COLO668 (cell line): ENCODE data around the gene COG8.
A peak's percentile ranks its signal among the peaks of the same experiment; 100 is the strongest.
"Not testable (repeated sequence)": the region's sequence is repeated elsewhere in the genome, so short reads cannot be mapped to it uniquely, and the experiment has no call there.

Experiments
- DNase-seq: peaks from one replicate; lab custom pipeline; 2025; ENCODE audit not compliant: unreplicated experiment; lab: John Stamatoyannopoulos, UW

COG8 gene

GRCh38 chr16:69339289-69340094 is at the start of gene COG8, which contains the start of gene NIP7:
TSS of gene COG8 (minus strand) at chr16:69339564. CDS start at chr16:69339552, 12 bp downstream.
TSS of gene NIP7 (plus strand) at chr16:69339772. CDS start at chr16:69339830, 58 bp downstream.
- DNase-seq: peak; percentile 95

DNA sequence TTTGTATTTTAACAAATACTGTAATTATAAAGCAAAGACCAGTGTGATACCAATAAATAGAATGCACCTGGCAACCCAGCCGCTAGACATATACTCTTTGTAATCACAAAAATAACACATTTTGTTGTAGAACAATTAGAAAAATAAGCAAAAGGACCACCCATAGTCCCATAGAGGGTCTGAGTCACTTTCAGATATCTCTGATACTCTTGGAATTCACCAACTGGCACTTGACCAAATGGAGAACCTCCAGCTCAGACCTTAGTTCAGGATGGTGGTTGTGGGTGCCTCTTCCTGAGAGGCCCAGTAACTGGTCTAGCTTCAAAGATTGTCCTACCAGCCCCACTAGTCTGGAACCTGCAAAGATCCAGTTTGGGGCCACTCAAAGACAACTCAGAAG is 47.2 kb upstream of the COG8 start:
- no peak for DNase-seq

- DNase-seq: no peak
Measured at GRCh38 chr16:69384974-69385373, 45.6 kb upstream of the COG8 start.

DNA sequence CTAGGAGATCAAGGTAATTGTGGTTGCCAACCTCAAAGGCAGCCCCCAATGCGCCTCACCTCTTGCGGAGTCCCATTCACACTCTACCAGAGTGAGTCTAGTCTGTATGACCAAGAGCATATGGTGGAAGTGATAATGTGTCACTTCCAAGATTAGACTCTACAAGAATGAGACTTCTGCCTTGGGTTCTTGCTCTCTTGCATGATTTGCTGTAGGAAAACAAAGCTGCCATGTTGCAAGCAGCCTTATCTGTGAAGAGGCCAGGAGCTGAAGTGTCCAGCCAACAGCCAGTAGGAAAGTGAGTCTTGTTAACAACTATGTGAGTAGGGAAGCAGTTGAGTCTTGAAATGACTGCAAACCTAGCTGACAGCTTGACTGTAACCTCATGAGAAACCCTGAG is 43.1 kb upstream of the COG8 start:
- no peak for DNase-seq

DNA sequence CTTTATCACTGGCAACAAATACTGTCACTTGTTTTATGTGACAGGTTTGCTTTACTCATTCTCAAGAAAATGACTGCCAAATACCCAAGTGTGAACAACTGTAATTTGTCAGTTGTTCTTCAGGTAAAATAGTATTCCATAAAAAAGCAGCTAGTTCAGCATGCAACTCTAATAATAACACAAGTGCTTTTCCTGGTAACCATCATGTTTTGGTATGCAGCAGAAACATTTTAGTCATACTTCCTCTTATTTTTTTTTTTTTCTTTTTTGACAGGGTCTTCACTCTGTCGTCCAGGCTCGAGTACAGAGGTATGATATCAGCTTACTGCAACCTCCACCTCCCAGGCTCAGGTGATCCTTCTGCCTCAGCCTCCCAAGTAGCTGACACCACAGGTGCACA is 41.9 kb upstream of the COG8 start:
- DNase-seq: no peak

DNA sequence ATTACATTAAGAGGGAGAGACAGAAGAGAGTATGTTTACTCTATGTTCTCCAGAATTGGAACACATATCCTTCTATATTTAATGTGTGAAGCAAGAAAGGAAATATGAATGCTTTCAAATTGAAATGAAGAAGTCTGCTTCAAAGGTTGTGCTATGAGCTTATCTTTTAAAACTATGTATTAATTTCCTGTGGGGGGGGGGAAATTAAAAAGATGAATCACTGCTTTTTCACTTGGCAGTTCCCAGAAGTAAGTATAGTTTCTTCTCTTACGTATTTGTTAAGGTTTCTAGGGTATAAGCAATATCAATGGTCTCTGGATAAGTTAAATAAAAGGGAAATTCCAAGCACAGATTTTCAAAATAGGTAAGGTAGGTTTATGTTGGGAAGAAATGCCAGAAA is 39.4 kb upstream of the COG8 start:
- no peak for DNase-seq

DNA sequence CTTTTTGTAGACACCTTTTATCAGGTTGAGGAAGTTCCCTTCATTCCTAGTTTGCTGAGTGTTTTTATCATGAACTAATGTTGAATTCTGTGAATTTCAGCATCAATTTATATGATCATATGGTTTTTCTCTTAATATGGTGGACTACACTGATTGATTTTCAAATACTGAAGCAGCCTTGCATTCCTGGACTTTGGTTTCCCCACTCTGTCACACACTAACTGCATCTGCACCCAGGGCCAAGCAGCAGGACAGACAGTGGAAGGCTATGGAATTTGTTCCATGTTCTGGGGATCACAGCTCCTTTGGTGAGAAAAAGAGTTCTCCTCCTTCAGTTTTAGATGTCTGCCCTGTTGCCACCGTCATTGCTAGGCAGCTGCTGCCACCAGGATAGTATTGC is 38.7 kb upstream of the COG8 start:
- no peak for DNase-seq

DNA sequence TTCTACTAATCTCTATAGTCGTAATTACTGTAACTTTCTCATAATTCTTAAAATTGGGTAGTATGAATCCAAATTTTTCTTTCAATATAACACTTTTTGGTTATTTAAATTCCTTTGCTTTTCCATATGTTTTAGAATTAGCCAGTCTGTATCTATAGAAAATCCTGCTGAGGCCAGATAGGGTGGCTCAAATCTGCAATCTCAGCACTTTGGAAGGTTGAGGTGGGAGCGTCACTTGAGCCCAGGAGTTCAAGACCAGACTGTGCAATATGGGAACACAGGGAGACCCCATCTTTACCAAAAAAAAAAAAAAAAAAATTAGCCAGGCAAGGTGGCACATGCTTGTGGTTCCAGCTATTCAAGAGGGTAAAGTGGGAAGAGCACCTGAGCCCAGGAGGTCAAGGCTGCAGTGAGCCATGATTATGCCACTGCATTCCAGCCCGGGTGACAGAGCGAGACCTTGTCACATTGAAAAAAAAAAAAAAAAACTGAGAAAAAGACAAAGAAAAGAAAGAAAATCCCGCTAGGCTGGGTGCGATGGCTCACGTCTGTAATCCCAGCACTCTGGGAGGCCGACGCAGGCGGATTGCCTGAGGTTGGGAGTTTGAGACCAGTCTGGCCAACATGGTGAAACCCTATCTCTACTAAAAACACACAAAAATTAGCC is 37.2 kb upstream of the COG8 start:
- no peak for DNase-seq

DNA sequence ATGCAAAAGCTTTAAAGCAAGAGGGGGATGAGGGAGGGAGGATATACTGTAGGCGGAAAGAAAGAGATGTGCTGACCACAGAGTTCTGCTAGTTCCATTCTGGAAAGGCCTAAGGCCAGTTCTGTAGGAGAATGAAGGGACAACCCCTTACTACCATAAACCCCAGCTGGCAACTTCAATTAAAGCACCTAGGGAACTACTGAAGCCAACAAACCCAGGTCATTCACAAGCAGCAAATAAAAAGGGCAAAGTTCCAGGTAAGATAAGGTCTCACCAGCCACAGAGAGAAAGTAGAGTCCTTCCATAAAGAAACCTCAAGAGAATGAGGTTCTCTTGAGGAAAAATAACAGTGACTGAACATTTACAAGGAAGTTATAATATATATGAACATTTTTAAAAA is 33.7 kb upstream of the COG8 start:
- no peak for DNase-seq

GRCh38 chr16:69371564-69371963 is 32.2 kb upstream of the COG8 start:
- no peak for DNase-seq

GRCh38 chr16:69368866-69369265 is 29.5 kb upstream of the COG8 start:
- no peak for DNase-seq

DNA sequence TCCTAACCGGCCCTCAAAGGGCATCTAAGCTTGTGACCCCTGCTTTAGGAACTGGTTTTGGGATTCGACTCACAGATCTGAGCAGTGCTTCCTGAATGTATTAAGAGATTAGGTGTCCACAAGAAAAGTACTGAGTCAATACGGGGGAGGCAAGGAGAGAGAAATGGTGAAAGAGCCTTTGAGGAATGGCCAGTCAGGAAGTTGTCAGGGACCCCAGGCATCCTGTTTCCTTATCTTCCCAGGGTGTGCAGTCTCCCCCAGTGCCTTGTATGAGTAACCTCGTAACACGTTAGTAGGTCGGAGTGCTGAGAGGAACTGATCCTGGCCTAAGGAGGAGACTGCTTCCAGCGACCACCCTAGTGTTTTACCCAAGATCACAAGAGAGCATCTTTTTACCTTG is 28.6 kb upstream of the COG8 start:
- DNase-seq: no peak

- DNase-seq: no peak
Measured at GRCh38 chr16:69366431-69366830, 27.1 kb upstream of the COG8 start.

DNA sequence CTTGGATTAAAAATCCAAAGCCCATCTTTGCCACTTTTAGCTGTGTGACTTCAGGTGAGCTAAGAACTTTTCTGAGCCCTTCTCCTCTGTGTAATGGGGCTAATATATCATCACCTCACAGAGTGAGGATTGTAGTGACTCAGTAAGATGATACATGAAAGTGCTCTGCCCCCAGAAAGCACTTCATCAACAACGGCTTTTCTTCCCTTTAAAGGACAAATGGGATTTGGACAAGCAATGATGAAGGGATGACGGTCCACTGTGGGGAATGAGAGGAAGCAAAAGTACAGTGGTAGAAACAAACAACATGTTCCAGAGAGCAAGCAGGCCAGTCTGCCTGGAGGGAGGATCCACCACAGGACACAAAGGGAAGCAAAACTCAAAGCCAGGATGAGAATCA is 26.5 kb upstream of the COG8 start:
- no peak for DNase-seq

- no peak for DNase-seq
Measured at GRCh38 chr16:69364088-69364487, 24.7 kb upstream of the COG8 start.

DNA sequence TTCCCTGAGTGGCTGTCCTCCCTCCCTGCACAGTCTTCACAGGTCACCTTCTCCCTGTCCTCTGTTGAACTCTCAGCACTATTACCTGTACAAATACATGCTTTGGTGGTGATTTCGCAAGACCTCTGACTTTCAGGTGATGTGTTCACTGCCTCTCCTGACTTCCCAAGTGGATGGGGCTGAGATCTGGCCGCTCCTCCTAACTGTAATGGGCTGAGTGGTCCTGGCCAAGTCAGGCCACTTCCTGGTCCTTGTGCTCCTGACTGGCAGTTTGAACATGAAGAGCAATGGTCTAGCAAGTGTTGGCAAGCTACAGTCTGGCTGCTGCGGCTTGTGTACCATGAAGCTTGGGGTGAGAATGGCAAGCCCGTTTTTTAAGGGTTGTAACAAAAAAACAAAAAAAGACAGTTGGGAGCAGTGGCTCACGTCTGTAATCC is 23.9 kb upstream of the COG8 start:
- no peak for DNase-seq

- not testable (repeated sequence) for DNase-seq
Measured at GRCh38 chr16:69360070-69360469, 20.7 kb upstream of the COG8 start.

GRCh38 chr16:69351309-69352027 is 12.1 kb upstream of the COG8 start, which contains the start of gene TMED6:
TSS of gene TMED6 (minus strand) at chr16:69351786. CDS start at chr16:69351753, 33 bp downstream.
- peak; percentile 77 for DNase-seq

DNA sequence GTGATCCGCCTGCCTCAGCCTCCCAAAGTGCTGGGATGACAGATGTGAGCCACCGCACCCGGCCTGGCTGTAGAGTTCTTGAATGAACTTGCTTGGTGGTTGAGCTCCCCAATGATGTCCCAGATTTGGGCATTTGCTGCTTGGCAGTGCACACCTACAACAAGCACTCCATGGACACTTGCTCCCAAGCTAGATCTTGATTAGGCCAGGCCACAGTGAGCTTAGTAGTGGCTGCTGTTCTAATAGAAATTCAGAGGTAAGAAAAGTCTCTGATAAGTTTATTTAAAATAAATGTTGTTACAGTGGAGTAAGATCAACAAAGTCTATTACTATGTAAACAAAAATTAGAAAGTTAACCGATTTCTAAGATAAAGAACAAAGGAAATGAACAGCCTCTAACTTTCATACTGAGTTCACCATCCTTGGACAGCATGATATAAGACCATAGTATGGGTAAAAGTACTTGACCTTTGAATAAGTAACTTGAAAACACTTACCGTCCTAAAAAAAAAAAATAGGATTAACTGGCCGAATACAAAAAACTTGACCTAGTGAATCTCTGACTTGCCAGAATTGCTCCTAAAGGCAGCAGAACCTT is 11.3 kb upstream of the COG8 start:
- no peak for DNase-seq

DNA sequence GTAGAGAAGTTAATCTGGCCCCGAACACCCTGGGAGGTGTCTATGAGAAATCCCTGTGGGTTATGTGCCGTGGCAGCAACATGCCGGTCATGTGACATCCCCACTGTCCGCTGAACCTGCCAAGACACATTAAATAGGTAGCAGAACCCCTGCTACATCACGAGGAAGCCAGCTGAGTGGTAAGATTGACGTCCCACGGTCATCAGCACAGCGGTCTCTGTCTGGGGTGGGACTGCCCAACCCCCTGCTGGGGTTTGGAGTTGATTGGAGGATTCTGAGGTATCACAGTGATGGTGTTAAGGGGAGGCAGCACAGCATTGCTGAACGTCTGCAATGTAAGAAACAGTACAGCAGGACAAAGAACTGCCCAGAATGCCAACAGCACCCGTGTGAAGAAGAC is 10.2 kb upstream of the COG8 start:
- no peak for DNase-seq

- DNase-seq: no peak
Measured at GRCh38 chr16:69348222-69348621, 8.9 kb upstream of the COG8 start.
